ENCODE measurements around the gene PIK3R3. TPM values are rescaled to one million over a fixed set of nuclear protein-coding genes. Genes with fewer than 3 reads are reported as not detected.

The PIK3R3 gene
- total RNA-seq, 2 donors from 2014 or later = 6.2 to 12.9 TPM

DNA sequence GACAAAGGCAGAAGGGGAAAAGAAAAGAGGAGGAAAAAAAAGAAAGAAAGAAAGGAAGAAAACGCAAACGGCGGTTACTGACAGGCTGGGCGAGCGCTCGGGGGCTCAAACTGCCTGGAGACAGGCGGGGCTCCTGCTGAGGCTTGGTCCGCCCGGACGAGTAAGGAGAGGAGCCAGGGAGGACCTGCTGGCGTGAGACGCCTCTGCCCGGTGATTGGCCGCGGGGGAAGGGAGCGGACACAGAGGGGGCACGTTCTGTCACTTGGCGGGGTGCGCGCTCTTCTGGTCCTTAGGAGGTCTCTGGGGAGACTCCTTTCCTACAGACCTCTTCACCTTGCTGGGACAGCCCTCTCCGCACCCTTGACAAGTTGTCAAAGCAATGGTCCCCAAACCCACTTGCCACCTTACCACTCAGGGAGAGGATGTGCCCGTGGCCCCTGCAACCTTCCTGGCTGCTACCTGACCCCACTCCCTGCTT lies 791 bp upstream of the PIK3R3 start:
- TF ChIP-seq CTCF (IDR thresholded peaks at IDR 0.05) = no peak
- no peak for TF ChIP-seq POLR2A (IDR thresholded peaks at IDR 0.05)
- Histone ChIP-seq H3K27me3 (peaks cover 0 to 10% of the 10 kb centered on the region in 2 donors), H3K4me1 (peaks cover 11% of the 10 kb centered on the region), H3K4me3 (peak overlapping the region; percentile 42 to 64), H3K9me3 (no peaks in the 10 kb centered on the region), H3K36me3 (replicated peaks in 1 of 2; ENCODE audit: insufficient read depth in 1 of 2, low read depth in 2 of 2) (no peaks in the 10 kb centered on the region), H3K27ac (peak overlapping the region in 3 of 4 donors; percentile 76 to 96 (median 87))
- 1 to 2% methylated on average over 22 of the region's 22 CpGs for WGBS, 2 donors
- DNase-seq = no peak
- peak; percentile 33 for ATAC-seq
- intact Hi-C loops (cut with DNase I) = no loop called here

GRCh38 chr1:46131712-46132528 lies 509 bp downstream of the PIK3R3 start:
- ATAC-seq = no peak
- WGBS, 2 donors = 2 to 5% methylated on average over 38 of the region's 38 CpGs
- peak; percentile 15 to 27 (median 20) for DNase-seq
- intact Hi-C loops (cut with DNase I) = no loop called here
- Histone ChIP-seq H3K36me3 (replicated peaks in 1 of 2; ENCODE audit: insufficient read depth in 1 of 2, low read depth in 2 of 2) (no peaks in the 10 kb centered on the region), H3K4me3 (peak overlapping the region; percentile 1 to 39), H3K27me3 (peaks cover 0 to 10% of the 10 kb centered on the region in 2 donors), H3K4me1 (peaks cover 11% of the 10 kb centered on the region), H3K9me3 (no peaks in the 10 kb centered on the region), H3K27ac (peak overlapping the region; percentile 72 to 96 (median 82))
- TF ChIP-seq POLR2A (IDR thresholded peaks at IDR 0.05) = no peak
- TF ChIP-seq CTCF (IDR thresholded peaks at IDR 0.05) = no peak

DNA sequence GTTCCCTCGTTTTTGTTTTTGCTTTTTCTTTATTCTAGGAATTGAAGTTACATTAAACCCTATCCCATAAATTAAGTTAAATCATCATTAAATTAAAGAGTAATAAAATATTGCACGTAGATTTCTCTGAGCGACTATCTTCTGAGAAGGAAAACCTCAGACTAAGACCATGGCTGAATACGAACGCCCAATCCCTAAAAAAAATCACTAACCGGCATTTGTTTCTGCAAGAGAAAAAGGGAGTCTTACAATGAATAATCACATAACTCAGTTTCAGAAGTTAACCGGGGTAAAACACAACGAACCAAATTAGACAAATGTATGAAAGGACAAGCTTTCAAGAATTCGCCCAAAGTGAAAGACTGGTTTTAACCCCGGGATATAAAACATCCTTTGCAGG lies 1.3 kb downstream of the PIK3R3 start:
- intact Hi-C loops (cut with DNase I) = no loop called here
- Histone ChIP-seq H3K27me3 (peaks cover 0 to 10% of the 10 kb centered on the region in 2 donors), H3K9me3 (no peaks in the 10 kb centered on the region), H3K4me3 (no peak overlapping the region), H3K4me1 (peaks cover 11% of the 10 kb centered on the region), H3K36me3 (replicated peaks in 1 of 2; ENCODE audit: insufficient read depth in 1 of 2, low read depth in 2 of 2) (no peaks in the 10 kb centered on the region), H3K27ac (no peak overlapping the region)
- ATAC-seq = no peak
- TF ChIP-seq POLR2A (IDR thresholded peaks at IDR 0.05) (no peak), CTCF (IDR thresholded peaks at IDR 0.05) (no peak)
- 5 to 11% methylated on average over 10 of the region's 10 CpGs for WGBS, 2 donors
- DNase-seq = no peak

DNA sequence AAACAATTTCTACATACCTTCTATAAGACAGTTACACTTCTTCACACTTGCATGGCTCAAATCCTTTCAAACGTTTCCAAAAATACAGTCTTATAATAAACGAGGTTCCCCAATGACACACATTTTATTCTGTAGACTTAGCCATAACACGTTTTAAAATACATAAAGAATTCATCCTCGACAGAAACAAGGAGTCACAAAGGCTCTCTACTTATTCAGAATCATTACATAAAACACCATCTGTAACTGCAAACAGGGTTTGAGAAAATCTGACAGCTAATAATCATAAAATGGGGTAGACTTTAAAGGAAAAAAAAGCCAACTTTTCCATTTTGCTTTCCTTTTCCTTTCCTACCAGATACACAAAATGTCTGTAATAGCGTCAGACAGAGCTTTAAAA lies 1.8 kb downstream of the PIK3R3 start:
- Histone ChIP-seq H3K4me3 (no peak overlapping the region), H3K9me3 (no peaks in the 10 kb centered on the region), H3K27ac (no peak overlapping the region), H3K4me1 (peaks cover 11% of the 10 kb centered on the region), H3K36me3 (replicated peaks in 1 of 2; ENCODE audit: insufficient read depth in 1 of 2, low read depth in 2 of 2) (no peaks in the 10 kb centered on the region), H3K27me3 (peaks cover 0 to 10% of the 10 kb centered on the region in 2 donors)
- WGBS, 2 donors = 21 to 24% methylated on average over 5 of the region's 5 CpGs
- DNase-seq = no peak
- TF ChIP-seq CTCF (IDR thresholded peaks at IDR 0.05) (no peak), POLR2A (IDR thresholded peaks at IDR 0.05) (no peak)
- no peak for ATAC-seq
- intact Hi-C loops (cut with DNase I) = no loop called here
